T-cell (primary cell): ENCODE measurements around the gene NPW. TPM values are rescaled to one million over a fixed set of nuclear protein-coding genes. Genes with fewer than 3 reads are reported as not detected.

Experiments
- ATAC-seq, 4 experiments: fragments of 200-7000 bp in 3 of 4; fragments of 150-1000 bp in 1 of 4; cut with Tn5 transposase; replicated peaks in 1 of 4; 1 replicate in 3 of 4; 2 replicates in 1 of 4; pipeline ENCODE4 v1.10.0; 2021; ENCODE audit warnings: moderate library complexity in 3 of 4, mild to moderate bottlenecking in 2 of 4, moderate number of reproducible peaks in 1 of 4
- CTCF ChIA-PET, 2 donors: fragments of 300-600 bp; sonication (Branson Sonifier 250); formaldehyde crosslinking; loops; one replicate each; lab custom pipeline; 2022; ENCODE audit warnings: antibody characterized with exemption in 2 of 2; lab: Charles Lee
- POLR2A ChIA-PET, 2 donors: fragments of 300-600 bp; sonication (Branson Sonifier 250); formaldehyde crosslinking; loops; one replicate each; lab custom pipeline; 2022; ENCODE audit warnings: antibody characterized with exemption in 2 of 2; lab: Charles Lee
- DNase-seq, 35 experiments: peaks; one replicate each; pipeline versions ENCODE4 v3.0.0 to v3.0.0-alpha.2; 2013 to 2023
- H3K27ac ChIP-seq: one replicate; pipeline ENCODE4 v1.5.1; 2013; ENCODE audit warnings: low read length
- H3K27me3 ChIP-seq, 2 experiments: replicated peaks in 1 of 2; 1 replicate in 1 of 2; 2 replicates in 1 of 2; pipeline versions ENCODE4 v1.6.1 to v1.7.0; 2013; ENCODE audit warnings: low read length in 1 of 2, mixed read lengths in 1 of 2; ENCODE audit not compliant: control insufficient read depth in 2 of 2, insufficient read depth in 2 of 2; ENCODE audit errors: extremely low read depth in 1 of 2
- H3K36me3 ChIP-seq, 2 donors: 1 replicate in 1 of 2; 2 replicates in 1 of 2; pipeline versions ENCODE4 v1.6.1 to v1.7.0; 2013; ENCODE audit warnings: low read length in 1 of 2; ENCODE audit not compliant: control insufficient read depth in 2 of 2, insufficient read depth in 1 of 2; ENCODE audit errors: extremely low read depth in 1 of 2
- H3K4me1 ChIP-seq, 2 experiments: 1 replicate in 1 of 2; 2 replicates in 1 of 2; pipeline versions ENCODE4 v1.6.1 to v1.7.0; 2013; ENCODE audit warnings: low read length in 2 of 2, mixed read lengths in 1 of 2; ENCODE audit not compliant: insufficient read depth in 2 of 2, control insufficient read depth in 1 of 2; ENCODE audit errors: extremely low read depth in 1 of 2
- H3K4me3 ChIP-seq, 2 donors: 1 replicate in 1 of 2; 2 replicates in 1 of 2; pipeline versions ENCODE4 v1.5.1 to v1.7.0; 2013; ENCODE audit warnings: mild to moderate bottlenecking in 2 of 2, low read length in 1 of 2, moderate library complexity in 1 of 2; ENCODE audit not compliant: control insufficient read depth in 1 of 2; ENCODE audit errors: extremely low read depth in 1 of 2
- H3K9me3 ChIP-seq: 2 replicates; pipeline ENCODE4 v1.7.0; 2013
- H3K27ac Mint-ChIP-seq, 2 donors: one replicate each; pipeline ENCODE4 v1.8.0; 2020 to 2021; ENCODE audit warnings: mild to moderate bottlenecking in 2 of 2, mixed read lengths in 2 of 2
- H3K27me3 Mint-ChIP-seq, 2 donors: one replicate each; pipeline ENCODE4 v1.8.0; 2021 to 2022; ENCODE audit warnings: mixed read lengths in 2 of 2
- H3K36me3 Mint-ChIP-seq: one replicate; pipeline ENCODE4 v1.8.0; 2021; ENCODE audit warnings: mixed read lengths
- H3K4me1 Mint-ChIP-seq, 3 donors: one replicate each; pipeline ENCODE4 v1.8.0; 2020 to 2022; ENCODE audit warnings: mixed read lengths in 3 of 3, mild to moderate bottlenecking in 1 of 3
- H3K4me3 Mint-ChIP-seq, 3 donors: one replicate each; pipeline ENCODE4 v1.8.0; 2020 to 2022; ENCODE audit warnings: mild to moderate bottlenecking in 3 of 3, mixed read lengths in 3 of 3, moderate library complexity in 3 of 3
- H3K9me3 Mint-ChIP-seq, 3 donors: one replicate each; pipeline ENCODE4 v1.8.0; 2020 to 2022; ENCODE audit warnings: mixed read lengths in 3 of 3
- WGBS: methylation state at CpG from one replicate; pipeline ENCODE4 v1.1.5; 2013; ENCODE audit warnings: missing lambda C conversion rate; ENCODE audit not compliant: insufficient coverage; 5-methylcytosine and 5-hydroxymethylcytosine counted together
- total RNA-seq, 35 experiments: library from RNA in 6 of 35; stranded (reverse) in 6 of 35; fragments of 120-200 nt in 1 of 35; gene quantifications; one replicate each; pipeline versions ENCODE4 v1.2.1 to v1.2.4 and lab custom pipeline; 2013 to 2026

The NPW gene
- total RNA-seq, 5 donors from 2014 or later (not counting 1 experiment from before 2014, with no cell fraction given) = 0.43 to 0.44 TPM; not detected in 3

GRCh38 chr16:1990101-1990350, 29.6 kb upstream of the NPW start:
- no peak overlapping the region for H3K4me3 ChIP-seq
- H3K4me1 ChIP-seq = peaks cover 16 to 36% of the 10 kb centered on the region in 2 experiments
- peaks cover 7 to 33% (median 22%) of the 10 kb centered on the region in 3 donors for H3K4me1 Mint-ChIP-seq
- DNase-seq (no peak), ATAC-seq (no peak)
- CTCF ChIA-PET = no interaction called here
- POLR2A ChIA-PET = no interaction called here
- peaks cover 3 to 7% of the 10 kb centered on the region in 2 donors for H3K36me3 ChIP-seq
- peaks cover 5% of the 10 kb centered on the region for H3K36me3 Mint-ChIP-seq
- 3% methylated on average over 8 of the region's 25 CpGs for WGBS
- H3K27ac Mint-ChIP-seq = no peak overlapping the region
- H3K4me3 Mint-ChIP-seq = peak overlapping the region in 1 of 3 donors; percentile 73
- H3K9me3 ChIP-seq = no peaks in the 10 kb centered on the region
- H3K9me3 Mint-ChIP-seq = no peaks in the 10 kb centered on the region
- H3K27ac ChIP-seq = no peak overlapping the region
- H3K27me3 ChIP-seq = peaks cover 3 to 35% of the 10 kb centered on the region in 2 experiments
- H3K27me3 Mint-ChIP-seq = peaks cover 5 to 14% of the 10 kb centered on the region in 2 donors

GRCh38 chr16:1990351-1991134, 29.0 kb upstream of the NPW start:
- Mint-ChIP-seq H3K9me3 (no peaks in the 10 kb centered on the region), H3K4me3 (peak overlapping the region; percentile 73 to 77 (median 75)), H3K27ac (peak overlapping the region in 1 of 2 donors; percentile 39), H3K36me3 (peaks cover 5% of the 10 kb centered on the region), H3K4me1 (peaks cover 7 to 30% (median 19%) of the 10 kb centered on the region in 3 donors), H3K27me3 (peaks cover 5 to 14% of the 10 kb centered on the region in 2 donors)
- H3K36me3 ChIP-seq = peaks cover 0 to 7% of the 10 kb centered on the region in 2 donors
- POLR2A ChIA-PET = interaction anchor here in 1 of 2 donors (0.9 kb wide), 1 partner anchor 20 kb away, joined by 3 read pairs; no protein-coding TSS in a partner anchor
- H3K27ac ChIP-seq = no peak overlapping the region
- DNase-seq (peak in 5 of 35 experiments; percentile 32 to 56 (median 50)), ATAC-seq (no peak)
- CTCF ChIA-PET = no interaction called here
- H3K4me1 ChIP-seq = peaks cover 16 to 30% of the 10 kb centered on the region in 2 experiments
- WGBS = 6% methylated on average over 28 of the region's 50 CpGs
- peaks cover 3 to 35% of the 10 kb centered on the region in 2 experiments for H3K27me3 ChIP-seq
- peak overlapping the region; percentile 52 to 58 for H3K4me3 ChIP-seq
- no peaks in the 10 kb centered on the region for H3K9me3 ChIP-seq

GRCh38 chr16:1991135-1991551, 28.4 kb upstream of the NPW start:
- Histone ChIP-seq H3K4me1 (peaks cover 16 to 30% of the 10 kb centered on the region in 2 experiments), H3K27ac (peak overlapping the region; percentile 68), H3K36me3 (peaks cover 0 to 3% of the 10 kb centered on the region in 2 donors), H3K27me3 (peaks cover 3 to 35% of the 10 kb centered on the region in 2 experiments), H3K9me3 (no peaks in the 10 kb centered on the region), H3K4me3 (peak overlapping the region; percentile 52 to 58)
- peaks cover 7 to 30% (median 19%) of the 10 kb centered on the region in 3 donors for H3K4me1 Mint-ChIP-seq
- peak overlapping the region; percentile 73 to 77 (median 75) for H3K4me3 Mint-ChIP-seq
- peaks cover 5% of the 10 kb centered on the region for H3K36me3 Mint-ChIP-seq
- peaks cover 5 to 14% of the 10 kb centered on the region in 2 donors for H3K27me3 Mint-ChIP-seq
- DNase-seq (peak in 25 of 35 experiments; percentile 15 to 75 (median 46)), ATAC-seq (peak; percentile 21 to 38 (median 30))
- no peaks in the 10 kb centered on the region for H3K9me3 Mint-ChIP-seq
- WGBS = under 1% methylated on average over 18 of the region's 18 CpGs
- ChIA-PET CTCF (no interaction called here), POLR2A (interaction anchor here in 1 of 2 donors (0.9 kb wide), 1 partner anchor 20 kb away, joined by 3 read pairs; no protein-coding TSS in a partner anchor)
- H3K27ac Mint-ChIP-seq = peak overlapping the region; percentile 12 to 57

DNA sequence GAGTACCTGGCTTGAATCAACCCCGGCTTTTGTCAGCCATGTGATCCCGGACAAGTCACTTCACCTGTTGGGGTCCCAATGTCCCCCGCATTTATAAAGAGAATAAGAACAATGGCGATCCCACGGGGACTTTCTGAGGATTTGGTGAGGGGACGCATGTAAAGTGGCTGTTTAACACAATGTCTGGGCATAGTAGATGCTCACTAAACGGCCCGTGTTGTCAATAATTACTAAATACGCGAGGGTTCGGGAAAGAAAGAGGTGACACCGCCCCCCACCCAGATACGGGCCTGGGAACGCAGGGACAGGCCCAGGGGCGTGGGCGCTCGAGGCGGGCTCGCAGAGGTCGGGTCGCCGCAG, 28.0 kb upstream of the NPW start:
- WGBS = 10% methylated on average over 20 of the region's 22 CpGs
- CTCF ChIA-PET = interaction anchor here in 1 of 2 donors (1.1 kb wide), 1 partner anchor 27 kb away, joined by 3 read pairs; the partner anchor contains the start of gene RPS2
- no peaks in the 10 kb centered on the region for H3K9me3 Mint-ChIP-seq
- no peak for DNase-seq
- peaks cover 7 to 29% (median 19%) of the 10 kb centered on the region in 3 donors for H3K4me1 Mint-ChIP-seq
- no peak for ATAC-seq
- Histone ChIP-seq H3K4me3 (peak overlapping the region; percentile 35 to 52), H3K27ac (peak overlapping the region; percentile 68), H3K4me1 (peaks cover 16 to 30% of the 10 kb centered on the region in 2 experiments), H3K9me3 (no peaks in the 10 kb centered on the region), H3K27me3 (peaks cover 3 to 35% of the 10 kb centered on the region in 2 experiments), H3K36me3 (no peaks in the 10 kb centered on the region)
- POLR2A ChIA-PET = interaction anchor here in 1 of 2 donors (0.6 to 1.4 kb wide), 4 partner anchors 21 to 230 kb away, joined by 3 to 9 read pairs (median 4); partner anchors contain the start of gene RPS2
- H3K27ac Mint-ChIP-seq = peak overlapping the region; percentile 12 to 57
- H3K27me3 Mint-ChIP-seq = peaks cover 5 to 14% of the 10 kb centered on the region in 2 donors
- peak overlapping the region; percentile 73 to 77 (median 75) for H3K4me3 Mint-ChIP-seq
- H3K36me3 Mint-ChIP-seq = peaks cover 1% of the 10 kb centered on the region

- Histone ChIP-seq H3K36me3 (peaks cover under 1 to 2% of the 10 kb centered on the region in 2 donors), H3K4me1 (peaks cover 16 to 30% of the 10 kb centered on the region in 2 experiments), H3K27me3 (peaks cover 3 to 35% of the 10 kb centered on the region in 2 experiments), H3K4me3 (peak overlapping the region; percentile 35 to 52), H3K27ac (peak overlapping the region; percentile 68), H3K9me3 (no peaks in the 10 kb centered on the region)
- H3K4me3 Mint-ChIP-seq = peak overlapping the region; percentile 73 to 77 (median 75)
- DNase-seq = peak; percentile 90 to 99 (median 97)
- peaks cover 7 to 28% (median 19%) of the 10 kb centered on the region in 3 donors for H3K4me1 Mint-ChIP-seq
- CTCF ChIA-PET = interaction anchor here in 1 of 2 donors (0.5 to 1.1 kb wide), 4 partner anchors 12 to 163 kb away, joined by 3 read pairs; partner anchors contain the start of genes RPS2 and TRAF7
- POLR2A ChIA-PET = interaction anchor here in 1 of 2 donors (0.6 to 1.4 kb wide), 5 partner anchors 10 to 230 kb away, joined by 3 to 9 read pairs (median 3); partner anchors contain the start of gene RPS2
- peaks cover under 1% of the 10 kb centered on the region for H3K36me3 Mint-ChIP-seq
- H3K9me3 Mint-ChIP-seq = no peaks in the 10 kb centered on the region
- ATAC-seq = peak; percentile 79 to 89 (median 83)
- WGBS = 6% methylated on average over 73 of the region's 96 CpGs
- peak overlapping the region in 1 of 2 donors; percentile 12 for H3K27ac Mint-ChIP-seq
- H3K27me3 Mint-ChIP-seq = peaks cover 5 to 14% of the 10 kb centered on the region in 2 donors
Measured at GRCh38 chr16:1991948-1992703, 27.5 kb upstream of the NPW start.
